Keratinocyte (primary cell): ENCODE data around the gene HSDL1. TPM values are rescaled to one million over a fixed set of nuclear protein-coding genes. Genes with fewer than 3 reads are reported as not detected.

Experiments used
- DNase-seq: peaks from one replicate; pipeline ENCODE4 v3.0.0-alpha.2; 2011; ENCODE audit warnings: low read depth, missing footprints, low spot score
- FAIRE-seq: peaks from 2 replicates; lab custom pipeline; 2011; peaks lifted over from hg19 to GRCh38; lab: Jason Lieb, UNC
- H2AFZ ChIP-seq: 2 replicates; pipeline ENCODE4 v1.6.0; 2012; ENCODE audit warnings: low read length, control low read depth, inconsistent platforms; ENCODE audit not compliant: control insufficient read depth
- H3K27ac ChIP-seq: 2 replicates; pipeline ENCODE4 v1.5.1; 2011; ENCODE audit warnings: low read length; ENCODE audit not compliant: control insufficient read depth, insufficient read depth
- H3K27me3 ChIP-seq: 3 replicates; pipeline ENCODE4 v1.6.0; 2011; ENCODE audit warnings: low read length; ENCODE audit not compliant: control insufficient read depth, insufficient read depth; ENCODE audit errors: extremely low read depth
- H3K36me3 ChIP-seq, 2 experiments: 2 replicates in 1 of 2; 3 replicates in 1 of 2; pipeline ENCODE4 v1.5.1; 2011; ENCODE audit warnings: low read length in 2 of 2, mild to moderate bottlenecking in 1 of 2; ENCODE audit not compliant: control insufficient read depth in 2 of 2, insufficient read depth in 2 of 2; ENCODE audit errors: extremely low read depth in 1 of 2
- H3K4me1 ChIP-seq: 3 replicates; pipeline ENCODE4 v1.5.1; 2011; ENCODE audit warnings: low read length; ENCODE audit not compliant: control insufficient read depth, insufficient read depth; ENCODE audit errors: extremely low read depth
- H3K4me2 ChIP-seq: 3 replicates; pipeline ENCODE4 v1.6.0; 2011; ENCODE audit warnings: low read depth, low read length; ENCODE audit not compliant: control insufficient read depth, insufficient read depth; ENCODE audit errors: extremely low read depth
- H3K4me3 ChIP-seq, 3 experiments: fragments of 200-600 bp in 1 of 3; sonication (generic) in 1 of 3; 2 replicates in 2 of 3; 3 replicates in 1 of 3; pipeline ENCODE4 v1.5.1; 2011 to 2016; ENCODE audit warnings: low read length in 3 of 3, mild to moderate bottlenecking in 3 of 3, control low read depth in 2 of 3, inconsistent platforms in 1 of 3, low read depth in 1 of 3, mixed read lengths in 1 of 3, mixed run types in 1 of 3, moderate library complexity in 1 of 3; ENCODE audit not compliant: control insufficient read depth in 2 of 3, insufficient read depth in 2 of 3; ENCODE audit errors: extremely low read depth in 1 of 3
- H3K79me2 ChIP-seq: 2 replicates; pipeline ENCODE4 v1.6.0; 2012; ENCODE audit warnings: low read length; ENCODE audit not compliant: control insufficient read depth, insufficient read depth
- H3K9ac ChIP-seq: 3 replicates; pipeline ENCODE4 v1.6.0; 2011; ENCODE audit warnings: low read length; ENCODE audit not compliant: control insufficient read depth, insufficient read depth; ENCODE audit errors: extremely low read depth
- H3K9me1 ChIP-seq: 3 replicates; pipeline ENCODE4 v1.6.0; 2011; ENCODE audit warnings: low read length; ENCODE audit not compliant: control insufficient read depth, insufficient read depth; ENCODE audit errors: extremely low read depth
- H3K9me3 ChIP-seq: 2 replicates; pipeline ENCODE4 v1.5.1; 2012; ENCODE audit warnings: low read depth, low read length; ENCODE audit not compliant: control insufficient read depth
- H4K20me1 ChIP-seq: 3 replicates; pipeline ENCODE4 v1.6.0; 2011; ENCODE audit warnings: low read length; ENCODE audit not compliant: control insufficient read depth, insufficient read depth; ENCODE audit errors: extremely low read depth
- EZH2 ChIP-seq: IDR thresholded peaks from one replicate; pipeline ENCODE4 v1.6.1; 2012; ENCODE audit warnings: inconsistent platforms, mild to moderate bottlenecking, low read length, moderate library complexity
- dilution Hi-C: fragments of 300-500 bp; cut with MboI; formaldehyde crosslinking; loops from one replicate; pipeline ENCODE4 v1.7.0; 2020; ENCODE audit warnings: low sequenced_read_pairs; ENCODE audit not compliant: extremely low pct_ligation_motif_present
- polyA plus RNA-seq, 5 experiments: library from polyadenylated mRNA; depleted of rRNA in 3 of 5; stranded (reverse) in 3 of 5; stranded (forward) in 1 of 5; unstranded in 1 of 5; fragments of >200 nt; gene quantifications; 1 replicate in 1 of 5; 2 replicates in 3 of 5; 3 replicates in 1 of 5; pipeline versions ENCODE4 v1.2.1 to v1.2.3, GENCODE V29; 2011 to 2012; ENCODE audit warnings: missing spikeins in 2 of 5, low read depth in 1 of 5, low replicate concordance in 1 of 5
- TF ChIP-seq, protein P1 (sequence below), 3 experiments: IDR thresholded peaks in 1 of 3; conservative IDR thresholded peaks in 1 of 3; optimal IDR thresholded peaks in 1 of 3; 2 replicates in 2 of 3; 3 replicates in 1 of 3; pipeline versions ENCODE3 to v1.5.1; 2011; ENCODE audit warnings: low read length in 3 of 3, mild to moderate bottlenecking in 3 of 3, moderate library complexity in 2 of 3, control low read depth in 1 of 3, inconsistent platforms in 1 of 3; ENCODE audit not compliant: insufficient read depth in 2 of 3; ENCODE audit errors: extremely low read depth in 1 of 3

Gene HSDL1
- polyA plus RNA-seq, 1 donor (not counting 4 experiments of a cell fraction or from before 2014, with no cell fraction given) = 18.1 TPM

DNA sequence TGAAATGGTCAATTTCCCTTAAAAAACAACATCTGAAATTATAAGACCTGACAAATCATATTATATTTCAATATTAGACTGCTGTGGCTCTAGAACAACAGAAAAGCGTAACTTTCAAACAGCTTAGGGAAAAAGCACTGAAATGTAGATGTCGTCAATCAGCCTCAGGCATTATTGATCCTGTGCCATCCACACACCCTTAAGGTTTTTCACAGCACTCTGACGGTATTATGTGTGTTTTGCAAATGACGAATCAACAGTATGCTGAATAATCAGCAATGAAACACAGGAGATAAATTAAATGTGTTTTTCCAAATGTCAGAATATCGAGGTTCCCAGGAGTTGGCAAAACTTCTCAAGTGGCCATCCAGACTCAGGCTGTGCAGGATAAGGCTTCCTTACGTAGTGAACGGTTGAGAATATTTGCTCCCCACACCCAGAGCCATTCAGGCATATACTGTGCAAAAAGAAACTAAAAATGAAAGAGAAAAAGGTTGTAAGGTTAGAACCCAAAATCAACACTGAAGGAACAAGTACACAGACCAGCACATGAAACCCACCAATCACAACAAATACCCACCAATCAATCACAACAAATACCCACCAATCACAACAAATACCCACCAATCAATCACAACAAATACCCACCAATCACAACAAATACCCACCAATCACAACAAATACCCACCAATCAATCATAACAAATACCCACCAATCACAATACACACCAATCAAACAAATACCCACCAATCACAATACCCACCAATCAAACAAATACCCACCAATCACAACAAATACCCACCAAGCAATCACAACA lies 20.5 kb downstream of the HSDL1 start:
- dilution Hi-C loops = no loop called here
- H3K36me3 ChIP-seq = peaks cover 0 to 4% of the 10 kb centered on the region in 2 experiments

GRCh38 chr16:84121007-84121406 lies 24.0 kb downstream of the HSDL1 start:
- no peaks in the 10 kb centered on the region for H3K9me3 ChIP-seq
- no peaks in the 10 kb centered on the region for H3K27me3 ChIP-seq
- H2AFZ ChIP-seq = no peak overlapping the region
- no peak overlapping the region for H3K27ac ChIP-seq
- dilution Hi-C loops = no loop called here
- TF ChIP-seq, protein P1, sequence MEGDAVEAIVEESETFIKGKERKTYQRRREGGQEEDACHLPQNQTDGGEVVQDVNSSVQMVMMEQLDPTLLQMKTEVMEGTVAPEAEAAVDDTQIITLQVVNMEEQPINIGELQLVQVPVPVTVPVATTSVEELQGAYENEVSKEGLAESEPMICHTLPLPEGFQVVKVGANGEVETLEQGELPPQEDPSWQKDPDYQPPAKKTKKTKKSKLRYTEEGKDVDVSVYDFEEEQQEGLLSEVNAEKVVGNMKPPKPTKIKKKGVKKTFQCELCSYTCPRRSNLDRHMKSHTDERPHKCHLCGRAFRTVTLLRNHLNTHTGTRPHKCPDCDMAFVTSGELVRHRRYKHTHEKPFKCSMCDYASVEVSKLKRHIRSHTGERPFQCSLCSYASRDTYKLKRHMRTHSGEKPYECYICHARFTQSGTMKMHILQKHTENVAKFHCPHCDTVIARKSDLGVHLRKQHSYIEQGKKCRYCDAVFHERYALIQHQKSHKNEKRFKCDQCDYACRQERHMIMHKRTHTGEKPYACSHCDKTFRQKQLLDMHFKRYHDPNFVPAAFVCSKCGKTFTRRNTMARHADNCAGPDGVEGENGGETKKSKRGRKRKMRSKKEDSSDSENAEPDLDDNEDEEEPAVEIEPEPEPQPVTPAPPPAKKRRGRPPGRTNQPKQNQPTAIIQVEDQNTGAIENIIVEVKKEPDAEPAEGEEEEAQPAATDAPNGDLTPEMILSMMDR (optimal IDR thresholded peaks at IDR 0.05 in 1 of 3, IDR thresholded peaks at IDR 0.05 in 1 of 3, conservative IDR thresholded peaks at IDR 0.05 in 1 of 3; ENCODE audit: extremely low read depth in 1 of 3, insufficient read depth in 2 of 3, low read length in 3 of 3) = no peak
- no peak for TF ChIP-seq EZH2
- no peak overlapping the region for H3K9ac ChIP-seq
- peaks cover 0 to 3% of the 10 kb centered on the region in 2 experiments for H3K36me3 ChIP-seq
- DNase-seq = no peak
- no peak overlapping the region for H3K4me2 ChIP-seq
- no peak overlapping the region for H3K4me3 ChIP-seq
- H3K79me2 ChIP-seq = peaks cover 3% of the 10 kb centered on the region
- no peaks in the 10 kb centered on the region for H4K20me1 ChIP-seq
- H3K4me1 ChIP-seq = peaks cover 18% of the 10 kb centered on the region
- H3K9me1 ChIP-seq = no peaks in the 10 kb centered on the region
- FAIRE-seq = no peak

More for the DNA sequence above, 20.5 kb downstream of the HSDL1 start:
- no peaks in the 10 kb centered on the region for H3K79me2 ChIP-seq
- TF ChIP-seq EZH2 = no peak
- TF ChIP-seq, protein P1 (optimal IDR thresholded peaks at IDR 0.05 in 1 of 3, IDR thresholded peaks at IDR 0.05 in 1 of 3, conservative IDR thresholded peaks at IDR 0.05 in 1 of 3; ENCODE audit: extremely low read depth in 1 of 3, insufficient read depth in 2 of 3, low read length in 3 of 3) = no peak
- DNase-seq (no peak), FAIRE-seq (no peak)
- H3K27me3 ChIP-seq = no peaks in the 10 kb centered on the region
- no peak overlapping the region for H3K4me2 ChIP-seq
- peaks cover 4% of the 10 kb centered on the region for H3K4me1 ChIP-seq
- H4K20me1 ChIP-seq = no peaks in the 10 kb centered on the region
- H3K9me3 ChIP-seq = no peaks in the 10 kb centered on the region
- H3K4me3 ChIP-seq = no peak overlapping the region
- no peak overlapping the region for H2AFZ ChIP-seq
- H3K27ac ChIP-seq = no peak overlapping the region
- H3K9me1 ChIP-seq = no peaks in the 10 kb centered on the region
- no peak overlapping the region for H3K9ac ChIP-seq
